ENCODE data around the gene TERT. TPM values are rescaled to one million over a fixed set of nuclear protein-coding genes. Genes with fewer than 3 reads are reported as not detected.

Gene TERT
- total and polyA plus RNA-seq, 2 of the 13 experiments (the other 11 are each of a cell fraction or from before 2014, with no cell fraction given): 4.3 to 5.9 TPM

GRCh38 chr5:1257363-1257762, 37.5 kb downstream of the TERT start (continued):
- no peak for TF ChIP-seq HNRNPK (IDR thresholded peaks at IDR 0.05; ENCODE audit: low read depth, low read length, poor library complexity, severe bottlenecking)
- no peak for TF ChIP-seq FOXA3 (CRISPR knock-in tag; IDR thresholded peaks at IDR 0.05)
- no peak for TF ChIP-seq THAP11 (CRISPR knock-in tag; IDR thresholded peaks at IDR 0.05)
- TF ChIP-seq STAT5B (CRISPR knock-in tag; IDR thresholded peaks at IDR 0.05): no peak
- TF ChIP-seq ZNF180 (CRISPR knock-in tag; IDR thresholded peaks at IDR 0.05; ENCODE audit: borderline replicate concordance, low read depth): no peak
- no peak for TF ChIP-seq ZNF567 (CRISPR knock-in tag; IDR thresholded peaks at IDR 0.05; ENCODE audit: borderline replicate concordance)
- no peak for TF ChIP-seq ZBTB25 (CRISPR knock-in tag; IDR thresholded peaks at IDR 0.05)
- TF ChIP-seq ZNF431 (CRISPR knock-in tag; IDR thresholded peaks at IDR 0.05; ENCODE audit: borderline replicate concordance, low read depth): no peak

- H3K4me2 ChIP-seq (ENCODE audit: low read depth, low read length): no peak overlapping the region
- no peaks in the 10 kb centered on the region for H4K20me1 ChIP-seq (ENCODE audit: insufficient read depth, low read length)
- no peaks in the 10 kb centered on the region for H3K36me3 ChIP-seq (replicated peaks in 1 of 2; ENCODE audit: control insufficient read depth in 1 of 2, insufficient read depth in 2 of 2, low read length in 2 of 2)
- no peak overlapping the region for H2AFZ ChIP-seq (ENCODE audit: low read length)
- no peak for DNase-seq (ENCODE audit: low spot score)
- TF ChIP-seq ZNF550 (CRISPR knock-in tag; IDR thresholded peaks at IDR 0.05; ENCODE audit: borderline replicate concordance) (no peak), ZXDC (CRISPR knock-in tag; IDR thresholded peaks at IDR 0.05) (no peak)
- WGBS (ENCODE audit: low lambda C conversion rate): 40% methylated on average over 5 of the region's 23 CpGs
- ATAC-seq: no peak
- intact Hi-C loops (cut with micrococcal nuclease; ENCODE audit: unreplicated experiment) (no loop called here), in situ Hi-C loops (cut with HindIII; ENCODE audit: extremely low pct_ligation_motif_present, low pct_unique_long_range_greater_than_20kb) (no loop called here)
- CTCF ChIA-PET (ENCODE audit: low intra/inter-chr PET ratio, low total read pairs): no interaction called here
- no peaks in the 10 kb centered on the region for H3K9me3 ChIP-seq (ENCODE audit: low read length)
- H3K27ac ChIP-seq (ENCODE audit: extremely low read length, insufficient read depth, low read length): no peak overlapping the region
- H3K9ac ChIP-seq (ENCODE audit: insufficient read depth, low read depth, low read length): no peak overlapping the region
- peaks cover 0 to 5% of the 10 kb centered on the region in 2 experiments; a peak in 2 of 5 replicates for H3K27me3 ChIP-seq (ENCODE audit: control insufficient read depth in 1 of 2, insufficient read depth in 2 of 2, low read length in 2 of 2)
- H3K79me2 ChIP-seq (ENCODE audit: insufficient read depth, low read length): no peaks in the 10 kb centered on the region
- no TSS peak for BruUV-seq (replicated peaks)
- no peak overlapping the region for H3K4me3 ChIP-seq (replicated peaks in 1 of 3; ENCODE audit: insufficient read depth in 1 of 3, low read depth in 2 of 3, low read length in 3 of 3)
- no peaks in the 10 kb centered on the region for H3K4me1 ChIP-seq (ENCODE audit: insufficient read depth, low read length)
- POLR2A ChIA-PET: no interaction called here
- no peak for FAIRE-seq
Measured at GRCh38 chr5:1256776-1257175, 38.1 kb downstream of the TERT start.

Measured in HepG2 (cell line).